H1 (cell line): Measurements from ENCODE around the gene DYNLRB1. TPM values are rescaled to one million over a fixed set of nuclear protein-coding genes. Genes with fewer than 3 reads are reported as not detected.

ENCODE experiments used
- CTCF ChIA-PET: fragments of 300-600 bp; sonication (Branson Sonifier 250); formaldehyde crosslinking; loops from one replicate; lab custom pipeline; 2021; ENCODE audit not compliant: partially characterized antibody; lab: Charles Lee
- POLR2A ChIA-PET: fragments of 300-600 bp; sonication (Branson Sonifier 250); formaldehyde crosslinking; loops from one replicate; lab custom pipeline; 2021; ENCODE audit warnings: inconsistent platforms; ENCODE audit not compliant: partially characterized antibody; lab: Charles Lee
- DNase-seq, 2 experiments: peaks; one replicate each; pipeline versions ENCODE4 v3.0.0 to v3.0.0-alpha.2; 2010 to 2022; ENCODE audit warnings: low spot score in 2 of 2, low read depth in 1 of 2, mixed read lengths in 1 of 2
- FAIRE-seq: peaks from 2 replicates; lab custom pipeline; 2011; peaks lifted over from hg19 to GRCh38; lab: Jason Lieb, UNC
- H2AFZ ChIP-seq: 2 replicates; pipeline ENCODE4 v1.8.1; 2012; ENCODE audit warnings: low read length, inconsistent platforms
- H2AK5ac ChIP-seq: 2 replicates; pipeline ENCODE4 v1.6.1; 2013; ENCODE audit warnings: low read depth, low read length
- H2BK120ac ChIP-seq: replicated peaks from 2 replicates; pipeline ENCODE3; 2013; ENCODE audit warnings: low read depth, low read length, inconsistent platforms
- H2BK12ac ChIP-seq: 2 replicates; pipeline ENCODE4 v1.6.1; 2013; ENCODE audit warnings: low read depth, low read length
- H2BK15ac ChIP-seq: 2 replicates; pipeline ENCODE4 v1.6.1; 2013; ENCODE audit warnings: low read length
- H2BK20ac ChIP-seq: 2 replicates; pipeline ENCODE4 v1.6.1; 2013; ENCODE audit warnings: low read length
- H2BK5ac ChIP-seq: 2 replicates; pipeline ENCODE4 v1.6.1; 2013; ENCODE audit warnings: low read depth, low read length
- H3K14ac ChIP-seq: 2 replicates; pipeline ENCODE4 v1.6.1; 2013; ENCODE audit warnings: inconsistent platforms; ENCODE audit not compliant: insufficient read length
- H3K18ac ChIP-seq: 2 replicates; pipeline ENCODE4 v1.6.1; 2013; ENCODE audit warnings: low read length; ENCODE audit errors: extremely low read depth
- H3K23ac ChIP-seq: 2 replicates; pipeline ENCODE4 v1.6.1; 2013; ENCODE audit warnings: inconsistent platforms; ENCODE audit not compliant: insufficient read length
- H3K23me2 ChIP-seq: 2 replicates; pipeline ENCODE4 v1.6.1; 2013; ENCODE audit warnings: low read depth, low read length
- H3K27ac ChIP-seq: 2 replicates; pipeline ENCODE4 v1.6.1; 2011; ENCODE audit warnings: low read depth, low read length, inconsistent platforms
- H3K27me3 ChIP-seq, 4 experiments: replicated peaks in 1 of 4; 1 replicate in 1 of 4; 2 replicates in 3 of 4; pipeline versions ENCODE4 v1.6.1 to v1.8.1; 2011 to 2013; ENCODE audit warnings: low read length in 3 of 4, mild to moderate bottlenecking in 3 of 4, inconsistent platforms in 2 of 4, mixed read lengths in 2 of 4, moderate library complexity in 1 of 4; ENCODE audit not compliant: control insufficient read depth in 3 of 4, insufficient read depth in 3 of 4; ENCODE audit errors: extremely low read depth in 1 of 4
- H3K36me3 ChIP-seq, 4 experiments: 2 replicates each; pipeline versions ENCODE4 v1.6.1 to v1.8.1; 2011 to 2013; ENCODE audit warnings: mild to moderate bottlenecking in 4 of 4, low read length in 3 of 4, moderate library complexity in 2 of 4, control low read depth in 1 of 4, inconsistent platforms in 1 of 4; ENCODE audit not compliant: insufficient read depth in 4 of 4, control insufficient read depth in 2 of 4
- H3K4ac ChIP-seq: replicated peaks from 2 replicates; pipeline ENCODE3; 2013; ENCODE audit warnings: low read length, low read depth, mixed read lengths, inconsistent platforms; ENCODE audit not compliant: insufficient read length
- H3K4me1 ChIP-seq, 4 experiments: replicated peaks in 1 of 4; 1 replicate in 1 of 4; 2 replicates in 3 of 4; pipeline versions ENCODE4 v1.6.1 to v1.8.1; 2011 to 2013; ENCODE audit warnings: low read length in 3 of 4, inconsistent platforms in 2 of 4, mixed read lengths in 1 of 4; ENCODE audit not compliant: insufficient read depth in 4 of 4, control insufficient read depth in 3 of 4
- H3K4me2 ChIP-seq, 2 experiments: 2 replicates each; pipeline versions ENCODE4 v1.6.1 to v1.8.1; 2011 to 2013; ENCODE audit warnings: low read depth in 2 of 2, low read length in 2 of 2, control low read depth in 1 of 2, inconsistent platforms in 1 of 2, mild to moderate bottlenecking in 1 of 2; ENCODE audit not compliant: insufficient read depth in 1 of 2
- H3K4me3 ChIP-seq, 4 experiments: fragments of 200-600, 300-600 bp in 1 of 4; sonication (generic), shearing (Covaris generic), sonication (Bioruptor Twin) in 1 of 4; 2 replicates each; pipeline versions ENCODE4 v1.5.1 to v1.8.1; 2011 to 2016; ENCODE audit warnings: low read length in 4 of 4, low read depth in 3 of 4, control low read depth in 2 of 4, inconsistent platforms in 2 of 4, mild to moderate bottlenecking in 2 of 4, mixed read lengths in 1 of 4, moderate library complexity in 1 of 4; ENCODE audit not compliant: insufficient read depth in 2 of 4; ENCODE audit errors: extremely low read depth in 1 of 4
- H3K56ac ChIP-seq: replicated peaks from 2 replicates; pipeline ENCODE3; 2013; ENCODE audit warnings: low read depth, mild to moderate bottlenecking, mixed read lengths, low read length, inconsistent platforms; ENCODE audit not compliant: insufficient read length
- H3K79me1 ChIP-seq: 2 replicates; pipeline ENCODE4 v1.6.1; 2013; ENCODE audit warnings: low read depth, low read length, control low read depth
- H3K79me2 ChIP-seq, 2 experiments: 2 replicates each; pipeline versions ENCODE4 v1.6.1 to v1.8.1; 2012 to 2013; ENCODE audit warnings: low read length in 2 of 2, mild to moderate bottlenecking in 2 of 2, inconsistent platforms in 1 of 2; ENCODE audit not compliant: insufficient read depth in 2 of 2, control insufficient read depth in 1 of 2
- H3K9ac ChIP-seq, 4 experiments: replicated peaks in 1 of 4; 1 replicate in 1 of 4; 2 replicates in 3 of 4; pipeline versions ENCODE4 v1.6.1 to v1.8.1; 2011 to 2013; ENCODE audit warnings: low read depth in 3 of 4, low read length in 3 of 4, control low read depth in 2 of 4, mild to moderate bottlenecking in 2 of 4, moderate library complexity in 2 of 4, inconsistent platforms in 1 of 4; ENCODE audit errors: extremely low read depth in 1 of 4
- H3K9me3 ChIP-seq, 2 experiments: 2 replicates each; pipeline versions ENCODE4 v1.6.1 to v1.8.1; 2012 to 2013; ENCODE audit warnings: mild to moderate bottlenecking in 2 of 2, moderate library complexity in 2 of 2, control low read depth in 1 of 2, inconsistent platforms in 1 of 2, low read depth in 1 of 2, low read length in 1 of 2, mixed read lengths in 1 of 2; ENCODE audit not compliant: insufficient read depth in 2 of 2
- H4K20me1 ChIP-seq, 2 experiments: replicated peaks in 1 of 2; 2 replicates each; pipeline versions ENCODE3 to v1.8.1; 2011 to 2013; ENCODE audit warnings: inconsistent platforms in 2 of 2, low read length in 2 of 2, mild to moderate bottlenecking in 1 of 2; ENCODE audit not compliant: insufficient read depth in 2 of 2, control insufficient read depth in 1 of 2
- H4K5ac ChIP-seq: 2 replicates; pipeline ENCODE4 v1.6.1; 2013; ENCODE audit warnings: low read length, low read depth, mixed read lengths, inconsistent platforms; ENCODE audit not compliant: insufficient read length
- H4K8ac ChIP-seq: 2 replicates; pipeline ENCODE4 v1.8.0; 2013; ENCODE audit warnings: mild to moderate bottlenecking, moderate library complexity, low read length, inconsistent platforms; ENCODE audit not compliant: insufficient read depth; ENCODE audit errors: extremely low read depth
- H4K91ac ChIP-seq: replicated peaks from 2 replicates; pipeline ENCODE3; 2013; ENCODE audit warnings: low read length, mixed read lengths, inconsistent platforms; ENCODE audit not compliant: insufficient read length
- ASH2L ChIP-seq: fragments of 200-600, 300-600 bp; sonication (generic); IDR thresholded peaks from one replicate; pipeline ENCODE4 v1.7.1; 2017; ENCODE audit warnings: low read length
- BCL11A ChIP-seq, 2 experiments: IDR thresholded peaks; one replicate each; pipeline ENCODE4 v1.6.1; 2011; ENCODE audit warnings: low read depth in 2 of 2, low read length in 2 of 2, mild to moderate bottlenecking in 2 of 2
- CBX5 ChIP-seq: fragments of 300-800, 300-1000 bp; sonication (generic); IDR thresholded peaks from 2 replicates; pipeline ENCODE4 v1.7.1; 2016; ENCODE audit warnings: antibody characterized with exemption, low read length, low read depth
- CREB1 ChIP-seq: IDR thresholded peaks from 2 replicates; pipeline ENCODE4 v1.6.1; 2012; ENCODE audit warnings: inconsistent platforms
- CTCF ChIP-seq, 3 experiments: IDR thresholded peaks; 1 replicate in 2 of 3; 2 replicates in 1 of 3; pipeline versions ENCODE4 v1.5.1 to v1.6.1; 2011; ENCODE audit warnings: low read length in 3 of 3, mild to moderate bottlenecking in 3 of 3, inconsistent platforms in 2 of 3, low read depth in 1 of 3, moderate library complexity in 1 of 3; ENCODE audit not compliant: insufficient read depth in 1 of 3; ENCODE audit errors: control extremely low read depth in 1 of 3
- FOSL1 ChIP-seq: IDR thresholded peaks from 2 replicates; pipeline ENCODE4 v1.6.1; 2011; ENCODE audit warnings: mild to moderate bottlenecking, low read depth, low read length, moderate library complexity; ENCODE audit not compliant: insufficient read depth
- NANOG ChIP-seq: IDR thresholded peaks from 2 replicates; pipeline ENCODE4 v1.6.1; 2011; ENCODE audit warnings: low read length, low read depth, mild to moderate bottlenecking, inconsistent platforms; ENCODE audit not compliant: insufficient read depth, poor library complexity, severe bottlenecking
- POLR2A ChIP-seq, 2 experiments: IDR thresholded peaks; 1 replicate in 1 of 2; 2 replicates in 1 of 2; pipeline ENCODE4 v1.6.1; 2011; ENCODE audit warnings: low read depth in 2 of 2, low read length in 2 of 2, mild to moderate bottlenecking in 2 of 2; ENCODE audit errors: control extremely low read depth in 1 of 2
- POLR2AphosphoS5 ChIP-seq: IDR thresholded peaks from 2 replicates; pipeline ENCODE4 v1.6.1; 2011; ENCODE audit warnings: low read depth, low read length
- SRF ChIP-seq: IDR thresholded peaks from 2 replicates; pipeline ENCODE4 v1.6.1; 2011; ENCODE audit warnings: mild to moderate bottlenecking, low read depth, low read length, moderate library complexity
- YY1 ChIP-seq: IDR thresholded peaks from 2 replicates; pipeline ENCODE4 v1.6.1; 2011; ENCODE audit warnings: low read depth, mild to moderate bottlenecking, low read length
- WGBS, 2 experiments: shearing (Covaris generic) in 1 of 2; methylation state at CpG; one replicate each; pipeline versions ENCODE4 v1.1.6 to v1.1.7; 2013 to 2015; ENCODE audit warnings: low lambda C conversion rate in 2 of 2, mixed read lengths in 2 of 2, inconsistent platforms in 1 of 2, low coverage in 1 of 2, missing lambda C conversion rate in 1 of 2; ENCODE audit not compliant: insufficient replicate concordance in 2 of 2, insufficient coverage in 1 of 2, insufficient read length in 1 of 2; ENCODE audit errors: extremely low coverage in 1 of 2, missing lambda C conversion rate in 1 of 2; 5-methylcytosine and 5-hydroxymethylcytosine counted together
- polyA plus RNA-seq, 7 experiments: library from polyadenylated mRNA; depleted of rRNA in 3 of 7; stranded (reverse) in 5 of 7; unstranded in 2 of 7; fragments of >200 nt in 5 of 7; fragments of 200-250 nt in 2 of 7; gene quantifications; 1 replicate in 5 of 7; 2 replicates in 1 of 7; 4 replicates in 1 of 7; pipeline versions ENCODE4 v1.2.1 to v1.2.3, GENCODE V29; 2011 to 2013; ENCODE audit warnings: missing spikeins in 2 of 7, mixed read lengths in 2 of 7
- total RNA-seq: library from RNA; stranded (reverse); fragmentation: NEBNext Ultra II Directional; extraction: Animal tissue kit (Norgen Biotek cat#: 25700); gene quantifications from 2 replicates; pipeline ENCODE4 v1.2.1, GENCODE V29; 2021
- TF ChIP-seq, protein P1 (sequence below): IDR thresholded peaks from 2 replicates; pipeline ENCODE4 v1.6.1; 2012; ENCODE audit warnings: inconsistent platforms

DYNLRB1 gene
- total and polyA plus RNA-seq, 2 of the 8 experiments (the other 6 are each of a cell fraction or from before 2014, with no cell fraction given) = 109 to 214 TPM

GRCh38 chr20:34517114-34517505, 888 bp downstream of the DYNLRB1 start:
- Histone ChIP-seq H3K14ac (no peak overlapping the region), H2AK5ac (no peak overlapping the region), H3K23ac (no peak overlapping the region), H3K9ac (peak overlapping the region in 3 of 4 experiments; percentile 31 to 86 (median 77); a peak in 3 of 7 replicates), H2AFZ (no peak overlapping the region), H3K4ac (peak overlapping the region; percentile 21), H4K5ac (no peak overlapping the region), H3K4me2 (peak overlapping the region; percentile 77 to 81), H2BK15ac (no peak overlapping the region), H3K27ac (no peak overlapping the region), H3K18ac (no peak overlapping the region; the same call in 1 of the 2 replicates), H2BK120ac (no peak overlapping the region), H4K20me1 (peaks cover 6 to 9% of the 10 kb centered on the region in 2 experiments), H3K4me3 (peak overlapping the region; percentile 77 to 87 (median 82)), H3K79me1 (no peaks in the 10 kb centered on the region), H2BK20ac (no peak overlapping the region), H3K9me3 (no peaks in the 10 kb centered on the region), H3K23me2 (peaks cover 10% of the 10 kb centered on the region), H3K4me1 (peaks cover 0 to 3% (median 3%) of the 10 kb centered on the region in 4 experiments; a peak in 3 of 7 replicates), H3K36me3 (no peaks in the 10 kb centered on the region; a peak in 1 of 8 replicates), H3K27me3 (no peaks in the 10 kb centered on the region), H3K56ac (no peak overlapping the region), H2BK12ac (no peak overlapping the region), H4K8ac (no peak overlapping the region; the same call in 1 of the 2 replicates), H2BK5ac (no peak overlapping the region), H3K79me2 (peaks cover 0 to 53% of the 10 kb centered on the region in 2 experiments; a peak in 3 of 4 replicates), H4K91ac (no peak overlapping the region)
- WGBS, 2 experiments = 24% methylated on average over 3 of the region's 3 CpGs; no CpG with 5 or more reads in 1 of the 2 experiments
- no peak for FAIRE-seq
- no peak for DNase-seq
- ChIA-PET POLR2A (interaction anchor here (0.7 to 3.3 kb wide), 11 partner anchors 12 to 405 kb away, joined by 3 to 15 read pairs (median 4); partner anchors contain the start of genes AHCY, EIF2S2, ITCH and TP53INP2), CTCF (interaction anchor here (1.0 to 4.7 kb wide), 4 partner anchors 19 to 262 kb away, joined by 3 to 25 read pairs (median 10); no protein-coding TSS in a partner anchor)
- TF ChIP-seq CBX5 = no peak
- TF ChIP-seq POLR2AphosphoS5 = no peak
- TF ChIP-seq NANOG = no peak
- TF ChIP-seq YY1 = no peak
- no peak for TF ChIP-seq CREB1
- TF ChIP-seq SRF = no peak
- TF ChIP-seq BCL11A (IDR thresholded peaks at IDR 0.05; ENCODE audit: low read depth in 2 of 2, low read length in 2 of 2) = no peak
- TF ChIP-seq, protein P1, sequence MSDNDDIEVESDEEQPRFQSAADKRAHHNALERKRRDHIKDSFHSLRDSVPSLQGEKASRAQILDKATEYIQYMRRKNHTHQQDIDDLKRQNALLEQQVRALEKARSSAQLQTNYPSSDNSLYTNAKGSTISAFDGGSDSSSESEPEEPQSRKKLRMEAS = no peak
- TF ChIP-seq POLR2A (IDR thresholded peaks at IDR 0.05; ENCODE audit: control extremely low read depth in 1 of 2, low read depth in 2 of 2, low read length in 2 of 2) = no peak
- no peak for TF ChIP-seq CTCF (IDR thresholded peaks at IDR 0.05; ENCODE audit: control extremely low read depth in 1 of 3, insufficient read depth in 1 of 3, low read depth in 1 of 3, low read length in 3 of 3)
- TF ChIP-seq ASH2L = no peak
- no peak for TF ChIP-seq FOSL1
